Bronchial epithelial cell (primary cell): ENCODE results near the gene TMEM131. TPM values are rescaled to one million over a fixed set of nuclear protein-coding genes. Genes with fewer than 3 reads are reported as not detected.
"Not testable (repeated sequence)": the region's sequence is repeated elsewhere in the genome, so short reads cannot be mapped to it uniquely, and the experiment has no call there.

ENCODE experiments used
- DNase-seq: peaks from one replicate; pipeline ENCODE4 v3.0.0-alpha.2; 2010; ENCODE audit warnings: low read depth
- FAIRE-seq: peaks from 2 replicates; lab custom pipeline; 2011; peaks lifted over from hg19 to GRCh38; lab: Jason Lieb, UNC
- H3K27me3 ChIP-seq: 2 replicates; pipeline ENCODE4 v1.5.1; 2011; ENCODE audit warnings: low read length; ENCODE audit not compliant: control insufficient read depth, insufficient read depth
- H3K36me3 ChIP-seq: 2 replicates; pipeline ENCODE4 v1.5.1; 2011; ENCODE audit warnings: low read length; ENCODE audit not compliant: control insufficient read depth, insufficient read depth
- H3K4me3 ChIP-seq: 2 replicates; pipeline ENCODE4 v1.5.1; 2011; ENCODE audit warnings: mild to moderate bottlenecking, low read depth, low read length, control low read depth
- total RNA-seq: library from RNA; depleted of rRNA; stranded (reverse); fragments of >200 nt; gene quantifications from 2 replicates; pipeline ENCODE4 v1.2.1, GENCODE V29; 2014
- TF ChIP-seq, protein P1 (sequence below): IDR thresholded peaks from 2 replicates; pipeline ENCODE4 v1.5.1; 2011; ENCODE audit warnings: mild to moderate bottlenecking, moderate library complexity, low read length, control low read depth, inconsistent platforms; ENCODE audit not compliant: insufficient read depth, severe bottlenecking

The TMEM131 gene
- total RNA-seq, 1 donor from 2014 or later: 14.0 TPM

DNA sequence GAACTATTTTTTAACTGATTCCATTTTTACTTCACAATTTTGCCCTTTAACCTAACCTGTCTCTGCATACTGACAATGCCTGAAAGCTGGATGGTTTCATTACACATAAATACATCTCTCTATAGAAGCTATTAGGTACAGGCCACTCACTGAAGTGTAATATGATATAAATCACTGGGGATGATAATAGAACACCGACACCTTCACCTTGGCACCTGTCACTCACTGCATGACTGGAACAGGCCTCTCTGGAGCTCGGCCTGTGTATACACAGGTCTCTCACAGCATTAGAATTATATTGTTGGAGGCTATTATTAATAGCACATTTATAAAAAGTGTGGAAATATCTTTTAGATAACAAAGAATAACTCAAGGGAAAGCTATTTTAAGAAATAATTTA lies 138.2 kb downstream of the TMEM131 start:
- TF ChIP-seq, protein P1, sequence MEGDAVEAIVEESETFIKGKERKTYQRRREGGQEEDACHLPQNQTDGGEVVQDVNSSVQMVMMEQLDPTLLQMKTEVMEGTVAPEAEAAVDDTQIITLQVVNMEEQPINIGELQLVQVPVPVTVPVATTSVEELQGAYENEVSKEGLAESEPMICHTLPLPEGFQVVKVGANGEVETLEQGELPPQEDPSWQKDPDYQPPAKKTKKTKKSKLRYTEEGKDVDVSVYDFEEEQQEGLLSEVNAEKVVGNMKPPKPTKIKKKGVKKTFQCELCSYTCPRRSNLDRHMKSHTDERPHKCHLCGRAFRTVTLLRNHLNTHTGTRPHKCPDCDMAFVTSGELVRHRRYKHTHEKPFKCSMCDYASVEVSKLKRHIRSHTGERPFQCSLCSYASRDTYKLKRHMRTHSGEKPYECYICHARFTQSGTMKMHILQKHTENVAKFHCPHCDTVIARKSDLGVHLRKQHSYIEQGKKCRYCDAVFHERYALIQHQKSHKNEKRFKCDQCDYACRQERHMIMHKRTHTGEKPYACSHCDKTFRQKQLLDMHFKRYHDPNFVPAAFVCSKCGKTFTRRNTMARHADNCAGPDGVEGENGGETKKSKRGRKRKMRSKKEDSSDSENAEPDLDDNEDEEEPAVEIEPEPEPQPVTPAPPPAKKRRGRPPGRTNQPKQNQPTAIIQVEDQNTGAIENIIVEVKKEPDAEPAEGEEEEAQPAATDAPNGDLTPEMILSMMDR: no peak
- H3K4me3 ChIP-seq: no peak overlapping the region
- no peak for FAIRE-seq
- DNase-seq: no peak
- H3K27me3 ChIP-seq: no peaks in the 10 kb centered on the region
- peaks cover 4% of the 10 kb centered on the region for H3K36me3 ChIP-seq

DNA sequence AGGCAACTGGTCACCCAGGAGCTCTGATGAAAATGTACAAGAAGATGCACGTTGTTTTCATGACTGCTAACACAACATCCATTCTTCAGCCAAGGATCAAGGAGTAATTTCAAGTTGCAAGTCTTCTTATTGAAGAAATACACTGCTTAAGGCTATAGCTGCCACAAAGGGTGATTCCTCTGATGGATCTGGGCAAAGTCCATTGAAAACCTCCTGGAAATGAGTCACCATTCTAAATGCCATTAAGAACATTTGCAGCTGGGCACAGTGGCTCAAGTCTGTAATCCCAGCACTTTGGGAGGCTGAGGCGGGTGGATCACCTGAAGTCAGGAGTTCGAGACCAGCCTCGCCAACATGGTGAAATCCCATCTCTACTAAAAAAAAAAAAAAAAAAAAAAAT lies 142.7 kb downstream of the TMEM131 start:
- not testable (repeated sequence) for H3K36me3 ChIP-seq, H3K4me3 ChIP-seq, FAIRE-seq, H3K27me3 ChIP-seq
- peak; percentile 30 for DNase-seq

DNA sequence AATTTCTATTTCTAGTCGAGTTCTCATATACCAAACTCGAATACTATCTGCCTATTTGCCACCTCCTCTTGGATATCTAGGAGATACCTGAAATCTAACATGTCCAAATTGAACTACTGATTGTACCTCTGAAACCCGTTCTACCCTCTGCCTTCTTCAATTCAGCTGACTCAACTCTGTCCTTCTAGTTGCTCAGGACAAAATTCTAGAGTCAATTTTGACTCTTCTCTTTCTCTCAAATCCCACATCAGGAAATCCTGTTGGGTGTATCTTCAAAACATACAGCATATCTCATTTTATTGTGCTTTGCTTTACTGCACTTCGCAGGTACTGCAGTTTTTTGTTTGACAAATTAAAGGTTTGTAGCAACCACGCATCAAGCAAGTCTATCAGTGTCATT lies 144.6 kb downstream of the TMEM131 start:
- no peaks in the 10 kb centered on the region for H3K36me3 ChIP-seq
- no peaks in the 10 kb centered on the region for H3K27me3 ChIP-seq
- DNase-seq (no peak), FAIRE-seq (no peak)
- TF ChIP-seq, protein P1: no peak
- H3K4me3 ChIP-seq: no peak overlapping the region

DNA sequence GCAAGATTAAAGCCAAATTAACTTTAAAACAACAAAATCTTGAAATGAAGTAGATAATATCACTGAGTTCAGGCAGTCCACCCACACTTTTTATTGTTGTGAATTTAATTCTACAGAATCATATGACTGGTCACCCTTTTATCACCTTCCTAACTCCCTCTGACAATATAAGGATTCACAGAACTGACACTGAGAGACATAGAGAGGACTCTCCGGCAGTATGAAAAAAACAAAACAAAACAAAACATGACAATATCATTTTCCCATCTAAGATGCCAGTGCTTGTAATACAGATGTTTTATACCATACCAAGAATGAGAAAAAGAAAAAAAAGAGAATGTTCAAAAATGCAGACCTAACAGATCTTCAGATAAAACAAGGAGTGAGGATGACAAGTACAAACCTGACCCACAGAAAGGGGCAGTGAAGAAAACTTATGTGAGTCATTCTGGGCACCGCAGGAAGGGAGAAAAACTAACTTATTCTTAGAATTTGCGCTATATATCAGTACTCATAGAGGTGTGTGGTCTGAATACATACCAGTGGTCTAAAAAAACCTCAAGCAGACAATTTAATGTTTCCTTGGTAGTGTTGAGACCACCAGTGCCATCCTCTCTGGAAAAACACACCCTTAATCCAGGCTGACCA lies 145.7 kb downstream of the TMEM131 start:
- DNase-seq (peak; percentile 80), FAIRE-seq (no peak)

DNA sequence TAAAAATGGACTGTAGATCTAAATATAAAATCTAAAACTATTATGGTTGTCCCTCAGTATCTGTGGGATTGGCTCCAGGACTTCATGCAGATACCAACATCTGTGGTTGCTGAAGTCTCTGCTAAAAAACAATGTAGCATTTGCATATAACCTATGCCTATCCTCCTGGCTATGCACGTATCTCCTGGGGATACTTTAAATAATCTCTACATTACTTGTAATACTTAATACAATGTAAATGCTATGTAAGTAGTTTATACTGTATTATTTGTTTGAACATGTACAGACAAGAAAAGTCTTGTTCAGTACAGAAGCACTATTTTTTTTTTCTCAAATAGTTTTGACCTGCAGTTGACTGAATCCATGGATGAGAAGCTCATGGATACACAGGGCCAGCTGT lies 147.4 kb downstream of the TMEM131 start:
- no peak overlapping the region for H3K4me3 ChIP-seq
- no peak for FAIRE-seq
- TF ChIP-seq, protein P1: no peak
- no peaks in the 10 kb centered on the region for H3K27me3 ChIP-seq
- no peaks in the 10 kb centered on the region for H3K36me3 ChIP-seq
- peak; percentile 88 for DNase-seq

More for the DNA sequence above, 145.7 kb downstream of the TMEM131 start:
- Histone ChIP-seq H3K36me3 (no peaks in the 10 kb centered on the region), H3K4me3 (no peak overlapping the region), H3K27me3 (no peaks in the 10 kb centered on the region)
- TF ChIP-seq, protein P1: no peak

DNA sequence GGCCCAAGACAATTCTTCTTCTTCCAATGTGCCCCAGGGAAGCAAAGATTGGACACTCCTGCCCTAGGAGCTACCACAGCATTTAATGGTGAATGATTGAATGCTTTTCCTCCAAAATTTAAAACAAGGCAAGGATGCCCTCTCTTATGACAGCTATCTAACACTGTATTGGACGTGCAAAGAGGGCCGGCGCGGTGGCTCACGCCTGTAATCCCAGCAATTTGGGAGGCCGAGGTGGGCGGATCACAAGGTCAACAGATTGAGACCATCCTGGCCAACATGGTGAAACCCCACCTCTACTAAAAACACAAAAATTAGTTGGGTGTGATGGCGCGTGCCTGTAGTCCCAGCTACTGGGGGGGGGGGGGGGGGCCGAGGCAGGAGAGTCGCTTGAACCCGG lies 149.0 kb downstream of the TMEM131 start:
- H3K4me3 ChIP-seq, H3K36me3 ChIP-seq, H3K27me3 ChIP-seq, FAIRE-seq, DNase-seq: not testable (repeated sequence)

DNA sequence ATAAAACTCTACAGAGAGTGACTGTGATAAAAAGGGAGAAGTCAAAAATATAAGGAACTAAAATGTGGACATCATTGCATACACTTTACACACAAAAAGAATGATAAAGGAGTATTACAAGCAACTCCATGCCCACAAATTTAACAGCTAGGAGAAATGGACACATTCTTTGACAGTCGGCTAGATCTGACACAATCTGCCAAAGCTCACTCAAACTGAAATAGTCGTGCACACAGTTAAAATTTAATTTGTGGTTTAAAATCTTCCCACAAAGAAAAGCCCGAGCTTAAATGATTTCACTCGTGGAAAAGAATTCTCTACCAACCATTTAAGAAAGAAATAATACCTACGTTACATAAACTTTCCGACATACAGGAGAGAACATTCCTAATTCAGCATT lies 149.9 kb downstream of the TMEM131 start:
- DNase-seq (no peak), FAIRE-seq (no peak)
- TF ChIP-seq, protein P1: no peak
- peaks cover 2% of the 10 kb centered on the region for H3K36me3 ChIP-seq
- H3K4me3 ChIP-seq: no peak overlapping the region
- H3K27me3 ChIP-seq: no peaks in the 10 kb centered on the region
